SK-N-SH treated with all-trans-retinoic acid at 6 μM for 48 hours (cell line): ENCODE measurements around the gene EIF1B.

Source experiments
- ATAC-seq: fragments of 200-7000 bp; cut with Tn5 transposase; 3 replicates; pipeline ENCODE4 v1.9.1; 2020; ENCODE audit warnings: mild to moderate bottlenecking, moderate library complexity
- ARNTL ChIP-seq: fragments of 450-650 bp; formaldehyde crosslinking; IDR thresholded peaks from 2 replicates; pipeline ENCODE4 v1.5.0; 2020; ENCODE audit warnings: low read depth, mild to moderate bottlenecking, moderate library complexity, borderline replicate concordance
- BACH2 ChIP-seq: fragments of 250-450 bp; sonication (Bioruptor Pico); IDR thresholded peaks from 2 replicates; pipeline ENCODE4 v1.9.0; 2021; ENCODE audit warnings: mild to moderate bottlenecking, borderline replicate concordance
- CREB5 ChIP-seq: fragments of 250-450 bp; sonication (Bioruptor Pico); IDR thresholded peaks from 2 replicates; pipeline ENCODE4 v1.5.1; 2020; ENCODE audit warnings: low read depth, mild to moderate bottlenecking, moderate library complexity
- CSDC2 ChIP-seq: fragments of 250-450 bp; sonication (Bioruptor Pico); IDR thresholded peaks from 2 replicates; pipeline ENCODE4 v1.5.0; 2020; ENCODE audit warnings: mild to moderate bottlenecking, moderate library complexity
- CSRNP3 ChIP-seq: fragments of 250-450 bp; sonication (Bioruptor Pico); IDR thresholded peaks from 2 replicates; pipeline ENCODE4 v1.5.1; 2021; ENCODE audit warnings: mild to moderate bottlenecking, moderate library complexity
- ESRRG ChIP-seq: fragments of 250-450 bp; sonication (Bioruptor Pico); IDR thresholded peaks from 2 replicates; pipeline ENCODE4 v1.6.1; 2021; ENCODE audit warnings: mild to moderate bottlenecking
- GLIS3 ChIP-seq: fragments of 250-450 bp; sonication (Bioruptor Pico); IDR thresholded peaks from 2 replicates; pipeline ENCODE4 v1.5.0; 2020; ENCODE audit warnings: mild to moderate bottlenecking, moderate library complexity
- ISL1 ChIP-seq: fragments of 250-450 bp; sonication (Bioruptor Pico); IDR thresholded peaks from 2 replicates; pipeline ENCODE4 v2.1.2; 2022; ENCODE audit warnings: mild to moderate bottlenecking, moderate library complexity
- OSR1 ChIP-seq: fragments of 250-450 bp; sonication (Bioruptor Pico); IDR thresholded peaks from 2 replicates; pipeline ENCODE4 v1.8.0; 2022; ENCODE audit warnings: moderate library complexity, mild to moderate bottlenecking, inconsistent platforms
- PATZ1 ChIP-seq: fragments of 250-450 bp; sonication (Bioruptor Pico); IDR thresholded peaks from 2 replicates; pipeline ENCODE4 v1.8.0; 2020; ENCODE audit warnings: mild to moderate bottlenecking, moderate library complexity, borderline replicate concordance
- PPARA ChIP-seq: fragments of 250-450 bp; sonication (Bioruptor Pico); IDR thresholded peaks from 2 replicates; pipeline ENCODE4 v1.5.0; 2020; ENCODE audit warnings: mild to moderate bottlenecking, borderline replicate concordance
- SNAI2 ChIP-seq: fragments of 250-450 bp; sonication (Bioruptor Pico); IDR thresholded peaks from 2 replicates; pipeline ENCODE4 v1.5.0; 2020; ENCODE audit warnings: mild to moderate bottlenecking, moderate library complexity
- TCF4 ChIP-seq: fragments of 250-450 bp; sonication (Bioruptor Pico); IDR thresholded peaks from 2 replicates; pipeline ENCODE4 v1.8.0; 2021; ENCODE audit warnings: mild to moderate bottlenecking, moderate library complexity, borderline replicate concordance
- TSHZ2 ChIP-seq: fragments of 250-450 bp; sonication (Bioruptor Pico); IDR thresholded peaks from 2 replicates; pipeline ENCODE4 v1.5.0; 2020; ENCODE audit warnings: mild to moderate bottlenecking, moderate library complexity
- ZC3H10 ChIP-seq: fragments of 250-450 bp; sonication (Bioruptor Pico); IDR thresholded peaks from 2 replicates; pipeline ENCODE4 v1.5.1; 2021; ENCODE audit warnings: mild to moderate bottlenecking, moderate library complexity
- ZFP30 ChIP-seq: fragments of 450-650 bp; formaldehyde crosslinking; IDR thresholded peaks from 2 replicates; pipeline ENCODE4 v1.5.0; 2022; ENCODE audit warnings: mild to moderate bottlenecking, moderate library complexity
- ZNF70 ChIP-seq: fragments of 450-650 bp; formaldehyde crosslinking; IDR thresholded peaks from 2 replicates; pipeline ENCODE4 v1.5.0; 2020; ENCODE audit warnings: mild to moderate bottlenecking, moderate library complexity
- ZNF8 ChIP-seq: fragments of 450-650 bp; formaldehyde crosslinking; IDR thresholded peaks from 2 replicates; pipeline ENCODE4 v1.5.0; 2020; ENCODE audit warnings: mild to moderate bottlenecking, moderate library complexity

The EIF1B gene

GRCh38 chr3:40313975-40314860 is 4.7 kb downstream of the EIF1B start:
- TF ChIP-seq CSDC2 (no peak), GLIS3 (CRISPR knock-in tag) (no peak), ZNF70 (no peak), CSRNP3 (CRISPR knock-in tag) (no peak), ZFP30 (CRISPR knock-in tag) (no peak), ZNF8 (CRISPR knock-in tag) (no peak), CREB5 (no peak), ESRRG (no peak), TCF4 (CRISPR knock-in tag) (no peak), OSR1 (CRISPR knock-in tag) (no peak), ZC3H10 (CRISPR knock-in tag) (no peak), ISL1 (no peak)
- ATAC-seq = no peak

- peak; percentile 90 for ATAC-seq
These were observed 7.8 kb downstream of the EIF1B start for GRCh38 chr3:40317061-40317855.

More at GRCh38 chr3:40317061-40317855, 7.8 kb downstream of the EIF1B start:
- TF ChIP-seq TSHZ2 (CRISPR knock-in tag) = no peak
- TF ChIP-seq CSRNP3 (CRISPR knock-in tag) = no peak
- no peak for TF ChIP-seq ZC3H10 (CRISPR knock-in tag)
- no peak for TF ChIP-seq ESRRG
- no peak for TF ChIP-seq ISL1
- TF ChIP-seq CSDC2 = no peak
- TF ChIP-seq PPARA (CRISPR knock-in tag) = no peak
- TF ChIP-seq ARNTL (CRISPR knock-in tag) = no peak
- no peak for TF ChIP-seq ZNF70
- TF ChIP-seq SNAI2 (CRISPR knock-in tag) = no peak
- TF ChIP-seq PATZ1 = no peak
- TF ChIP-seq GLIS3 (CRISPR knock-in tag) = no peak
- TF ChIP-seq BACH2 = no peak
- no peak for TF ChIP-seq ZFP30 (CRISPR knock-in tag)
